DMS53 treated with DMSO at 0.1 percent for 48 hours (cell line): ENCODE measurements around the gene PARD3B.

ENCODE experiments used
- DNase-seq: peaks from one replicate; lab custom pipeline; 2025; ENCODE audit not compliant: unreplicated experiment; lab: John Stamatoyannopoulos, UW

Gene PARD3B

DNA sequence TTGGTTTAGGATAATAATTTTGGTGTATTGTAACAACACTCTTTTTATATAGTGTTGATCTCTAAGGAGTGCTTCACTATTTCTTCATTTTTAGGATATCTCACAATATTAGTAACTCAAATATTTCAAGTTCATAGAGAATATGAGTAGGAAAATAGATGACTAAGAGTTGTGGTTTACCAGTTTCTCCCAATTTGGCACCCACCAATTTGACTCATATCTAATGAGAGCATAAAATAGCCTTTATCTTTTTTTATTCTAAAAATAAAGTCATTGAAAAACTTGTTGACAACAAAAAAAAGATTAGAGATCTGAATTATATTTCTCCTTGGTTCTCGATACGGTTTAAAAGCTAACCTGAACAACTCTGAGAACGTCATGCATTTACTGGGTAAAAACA is 204.0 kb downstream of the PARD3B start:
- DNase-seq = no peak

DNA sequence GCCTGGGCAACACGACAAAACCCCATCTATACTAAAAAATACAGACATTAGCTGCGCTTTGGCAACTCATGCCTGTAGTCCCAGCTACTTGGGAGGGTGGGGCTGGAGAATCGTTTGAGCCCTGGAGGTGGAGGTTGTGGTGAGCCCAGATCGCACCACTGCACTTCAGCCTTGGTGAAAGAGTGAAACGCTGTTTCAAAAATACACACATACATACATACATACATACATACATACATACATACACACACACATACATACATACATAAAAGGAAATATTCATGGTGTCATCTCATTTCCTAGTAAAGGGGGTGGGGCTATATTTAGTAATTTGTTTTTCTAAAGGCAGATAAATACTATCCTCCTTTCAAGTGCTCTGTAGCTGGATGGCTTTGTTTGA is 205.1 kb downstream of the PARD3B start:
- DNase-seq = no peak

DNA sequence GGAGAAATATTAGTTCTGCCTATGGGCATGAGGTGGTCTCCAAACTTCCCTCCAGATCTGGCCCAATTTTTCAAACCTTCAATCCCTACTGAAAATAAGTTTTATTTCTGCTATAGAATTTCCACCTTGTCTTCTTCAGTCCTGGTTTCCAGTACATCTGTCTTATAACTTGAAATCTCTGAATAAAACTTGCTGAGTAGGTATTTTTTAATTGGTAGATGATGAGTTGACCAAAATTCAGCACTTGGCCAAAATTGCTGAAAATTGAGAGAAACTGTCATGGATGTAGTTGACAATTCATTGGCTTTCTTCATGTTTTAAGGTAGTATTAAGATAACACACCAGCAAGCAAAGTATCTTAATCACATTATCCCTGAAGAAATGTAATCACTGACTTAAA is 206.2 kb downstream of the PARD3B start:
- DNase-seq = no peak

DNA sequence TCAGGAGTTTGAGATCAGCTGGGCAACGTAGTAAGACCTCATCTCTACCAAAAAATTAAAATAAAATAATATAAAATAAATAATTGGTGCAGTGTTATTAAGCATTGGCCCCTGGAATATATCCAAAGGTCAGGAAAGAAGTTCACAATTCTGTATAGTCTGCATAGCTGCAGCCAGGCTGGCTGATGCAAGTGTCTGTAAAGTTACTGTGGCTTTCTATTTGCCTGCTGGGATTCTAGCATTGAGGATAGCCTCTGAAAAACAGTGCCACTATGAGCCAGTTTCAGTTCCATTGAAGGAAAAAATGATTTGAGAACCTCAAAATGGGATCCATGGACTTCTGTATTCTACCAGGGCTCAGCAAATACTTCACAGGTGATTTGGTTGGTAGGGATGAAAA is 208.6 kb downstream of the PARD3B start:
- peak; percentile 6 for DNase-seq

DNA sequence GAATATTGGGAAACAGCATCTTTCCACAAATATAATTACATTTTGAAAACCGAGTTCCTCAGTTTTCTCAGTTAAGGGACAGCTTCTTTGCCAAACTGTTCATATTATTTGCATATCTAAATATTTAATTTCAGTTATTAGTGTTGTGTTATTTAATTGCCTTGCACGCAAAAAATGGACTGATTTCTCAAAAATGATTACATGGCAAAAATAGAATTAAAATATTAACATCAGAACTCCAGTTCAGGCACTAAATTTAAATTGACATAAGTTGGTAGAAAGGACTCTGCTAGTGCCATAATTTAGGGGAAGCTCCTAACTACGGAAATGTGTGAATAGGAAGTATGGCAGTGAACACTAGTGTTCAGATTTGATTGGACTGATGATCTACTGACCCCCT is 209.6 kb downstream of the PARD3B start:
- no peak for DNase-seq

DNA sequence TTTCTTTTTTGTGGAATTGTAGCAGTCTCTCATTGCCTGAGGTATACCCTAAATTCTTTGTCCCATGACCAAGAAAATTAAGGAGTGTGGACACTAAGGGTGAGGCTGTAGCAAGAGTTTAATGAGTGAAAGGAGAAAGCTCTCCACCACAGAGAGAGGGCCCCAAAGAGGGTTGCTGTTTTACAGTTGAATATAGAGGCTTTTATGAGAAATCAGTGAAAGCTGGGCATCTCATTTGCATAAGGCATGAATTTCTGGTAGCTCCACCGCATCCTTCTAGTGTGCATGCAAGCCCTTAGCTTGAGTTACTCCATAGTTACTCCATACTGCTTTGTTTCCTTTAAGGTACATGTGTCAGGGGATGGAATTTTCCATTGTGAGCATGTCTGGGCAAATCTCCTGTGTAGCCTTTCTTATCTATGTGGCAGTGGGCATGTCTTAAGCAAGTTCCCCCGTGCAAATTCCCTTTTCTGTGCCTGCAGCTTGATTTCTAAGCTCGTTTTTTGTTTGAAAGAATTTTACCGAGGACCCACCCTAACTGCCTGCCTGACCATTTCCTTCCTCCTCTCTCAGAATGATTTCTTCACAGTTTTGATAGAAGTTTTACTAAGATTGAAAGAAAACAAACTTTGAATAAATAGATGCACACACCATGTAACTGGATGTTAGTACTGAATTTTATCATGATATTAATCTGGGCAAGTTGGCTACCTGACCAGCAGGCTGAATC is 218.9 kb downstream of the PARD3B start:
- DNase-seq = no peak

DNA sequence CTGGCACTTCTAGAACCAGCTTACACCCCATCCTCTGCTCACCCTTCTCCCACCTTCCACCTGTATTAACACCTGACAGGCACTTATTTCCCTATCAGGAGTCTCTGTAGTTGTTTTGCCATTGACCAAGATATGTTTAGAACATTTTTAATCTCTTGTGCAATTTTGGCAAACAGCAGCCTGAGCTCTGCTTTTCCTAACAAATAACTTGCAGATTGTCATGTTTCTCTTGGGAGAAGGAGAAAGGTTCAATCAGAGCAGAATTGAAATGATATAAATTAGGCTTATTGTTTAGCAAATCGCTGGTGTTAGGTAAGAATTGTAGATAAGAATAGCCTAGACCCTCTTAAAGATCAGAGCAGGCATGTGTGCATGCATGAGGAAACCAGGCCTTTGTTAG is 225.5 kb downstream of the PARD3B start:
- DNase-seq = no peak

DNA sequence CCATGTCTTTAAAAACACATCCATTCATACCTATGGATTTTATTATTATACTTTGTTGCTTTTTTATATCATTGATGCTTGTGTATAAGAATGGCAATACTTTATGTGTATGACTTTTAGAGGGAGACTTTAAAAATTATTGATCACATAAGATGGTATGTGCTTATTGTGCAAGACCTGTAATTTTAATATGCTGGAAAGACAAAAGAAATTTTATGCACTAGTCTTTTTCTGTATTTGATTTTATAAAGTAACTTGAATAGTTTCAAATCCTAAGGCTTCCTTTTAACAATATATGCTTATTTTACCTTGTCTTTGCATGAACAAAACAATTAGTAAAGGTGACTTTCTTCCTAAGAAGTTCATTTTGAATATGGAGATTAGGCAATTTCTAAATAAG is 226.4 kb downstream of the PARD3B start:
- no peak for DNase-seq

DNA sequence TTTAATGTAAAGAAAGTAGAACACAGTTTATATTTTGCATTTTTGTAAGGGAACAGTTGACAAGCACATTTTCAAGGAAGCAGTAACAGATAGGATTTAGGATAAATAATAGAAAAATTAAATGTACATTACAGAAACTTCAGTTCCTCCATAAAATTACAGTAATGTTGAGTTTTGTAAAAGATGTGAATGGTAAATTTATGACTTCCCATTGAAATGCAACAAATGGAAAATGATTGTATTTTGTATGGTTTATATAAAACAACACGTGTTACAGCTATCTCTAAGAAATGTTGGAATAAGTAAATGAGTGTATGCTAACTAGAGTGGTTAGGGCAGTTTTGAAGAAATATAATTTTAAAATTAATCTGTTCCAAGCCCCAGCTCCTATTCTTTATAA is 227.3 kb downstream of the PARD3B start:
- DNase-seq = no peak

DNA sequence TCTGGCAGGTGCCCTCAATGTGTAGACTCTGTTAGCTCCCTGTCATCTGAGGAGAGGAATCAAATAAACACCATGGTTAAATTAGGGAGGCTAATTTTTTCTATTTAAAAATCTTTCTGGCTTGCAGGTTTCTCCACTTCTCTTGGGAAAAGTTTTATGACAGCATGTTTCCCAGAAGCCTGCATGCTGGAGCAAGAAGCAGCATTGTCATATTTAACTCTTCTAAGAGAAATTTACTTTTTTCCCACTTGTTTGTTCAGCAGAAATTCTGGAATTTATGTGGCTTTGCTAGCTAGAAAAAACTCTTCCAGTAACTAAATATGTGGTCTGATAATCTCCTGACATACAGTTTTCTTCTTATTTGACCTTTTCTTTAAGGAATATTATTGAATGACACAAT is 230.5 kb downstream of the PARD3B start:
- DNase-seq = no peak

DNA sequence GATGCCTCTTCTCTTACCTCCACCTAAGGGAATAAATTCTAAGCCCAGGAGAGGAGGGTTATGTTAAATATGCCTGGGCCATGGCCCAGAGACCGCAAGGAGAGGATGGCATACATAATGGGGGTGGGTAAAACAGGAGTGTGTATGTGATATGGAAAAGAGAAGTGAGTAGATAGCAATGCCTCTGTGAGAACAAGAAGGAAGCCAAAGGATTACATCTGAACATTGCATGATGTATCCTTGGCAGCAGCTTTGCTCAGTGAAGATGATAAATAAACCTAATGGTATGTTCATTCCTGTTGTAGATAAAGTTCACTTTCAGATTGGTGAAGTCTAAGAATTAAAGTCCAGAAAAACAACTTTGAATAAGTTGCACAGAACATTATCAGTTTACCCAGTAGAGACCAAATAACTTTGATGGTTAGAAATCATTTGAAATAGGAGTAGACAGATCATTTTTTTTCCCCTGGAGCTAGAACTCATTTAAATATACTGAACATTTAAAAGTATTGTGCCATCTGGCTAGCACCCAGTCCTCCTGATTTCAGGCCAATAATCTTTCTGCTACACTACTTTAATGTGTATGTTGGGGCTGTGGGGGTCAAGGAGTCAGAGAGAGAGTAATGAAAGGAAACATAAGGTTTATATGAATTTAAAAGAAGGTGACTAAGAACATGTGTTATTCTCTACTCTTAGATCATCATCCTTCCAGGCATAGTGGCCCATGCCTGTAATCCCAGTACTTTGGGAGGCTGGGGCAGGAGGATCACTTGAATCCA is 231.7 kb downstream of the PARD3B start:
- DNase-seq = no peak

DNA sequence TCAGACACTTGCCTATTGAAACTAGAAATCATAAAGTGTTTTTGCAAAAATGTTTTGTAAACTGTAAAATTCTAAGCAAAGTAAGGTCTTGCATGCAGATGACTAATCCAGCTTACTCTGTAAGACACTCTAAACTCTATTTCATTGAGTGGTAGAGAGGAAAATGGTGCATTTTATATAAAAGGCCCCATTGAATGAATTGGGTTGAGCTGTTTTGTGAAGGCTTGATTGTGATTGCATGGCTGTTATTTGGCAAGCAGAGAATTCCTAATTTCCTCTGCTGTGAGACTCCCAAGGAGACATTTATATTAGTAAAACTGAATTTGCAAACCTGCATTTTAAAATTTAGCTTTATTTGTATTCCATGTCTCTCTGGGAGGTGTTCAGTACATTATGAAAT is 234.5 kb downstream of the PARD3B start:
- DNase-seq = no peak

DNA sequence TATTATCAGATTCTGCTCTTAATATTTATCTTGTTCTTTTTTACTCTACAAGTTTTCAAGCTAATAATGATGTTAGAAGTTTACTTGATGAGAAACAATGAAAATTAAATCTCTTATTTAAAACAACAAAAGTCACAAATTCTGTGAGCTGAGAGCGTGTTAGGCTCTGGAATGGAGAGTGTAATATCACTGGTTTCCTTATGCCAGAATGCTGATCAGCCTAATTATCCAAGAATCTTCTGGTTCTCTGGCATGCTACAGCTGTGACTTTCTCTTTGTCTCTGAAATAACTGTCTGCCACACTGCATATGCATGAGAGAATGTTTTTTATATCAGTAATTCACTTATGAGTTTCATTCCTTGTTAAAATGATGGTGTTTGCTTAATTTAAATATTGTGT is 236.7 kb downstream of the PARD3B start:
- DNase-seq = no peak

DNA sequence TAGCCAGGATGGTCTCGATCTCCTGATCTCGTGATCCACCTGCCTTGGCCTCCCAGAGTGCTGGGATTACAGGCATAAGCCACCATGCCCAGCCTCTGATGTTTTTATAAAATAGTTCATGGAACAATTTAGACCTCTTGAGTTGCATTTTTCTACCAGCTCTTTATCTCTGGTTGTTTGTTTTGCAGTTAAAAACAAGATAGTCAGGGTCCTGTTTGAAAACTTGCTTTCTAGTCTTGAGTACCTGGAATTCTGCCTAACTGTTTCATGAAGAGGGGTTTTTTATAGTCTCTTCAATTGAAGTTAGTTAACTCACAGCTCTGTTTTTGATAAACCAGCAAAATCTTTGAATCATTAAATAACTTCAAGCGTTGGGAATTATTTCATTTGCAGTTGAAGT is 244.8 kb downstream of the PARD3B start:
- DNase-seq = no peak

DNA sequence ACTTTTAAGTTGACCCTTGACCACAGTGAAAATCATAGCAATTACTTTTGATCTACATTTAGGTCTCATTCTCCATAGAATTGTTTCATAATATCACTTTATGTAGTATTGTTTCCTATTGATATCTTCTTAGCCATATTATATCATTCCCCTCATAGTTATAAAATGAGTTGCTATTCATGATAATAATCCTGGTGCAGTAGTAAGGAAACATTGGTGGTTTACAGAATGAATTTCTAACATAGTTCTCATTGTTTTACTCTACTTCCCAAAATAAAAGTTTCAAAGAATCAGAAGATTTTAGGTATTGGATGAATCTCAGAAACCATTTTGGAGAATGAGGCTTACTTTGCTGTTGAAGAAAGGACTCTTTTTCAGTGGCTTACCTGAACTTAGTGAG is 246.0 kb downstream of the PARD3B start:
- DNase-seq = no peak

DNA sequence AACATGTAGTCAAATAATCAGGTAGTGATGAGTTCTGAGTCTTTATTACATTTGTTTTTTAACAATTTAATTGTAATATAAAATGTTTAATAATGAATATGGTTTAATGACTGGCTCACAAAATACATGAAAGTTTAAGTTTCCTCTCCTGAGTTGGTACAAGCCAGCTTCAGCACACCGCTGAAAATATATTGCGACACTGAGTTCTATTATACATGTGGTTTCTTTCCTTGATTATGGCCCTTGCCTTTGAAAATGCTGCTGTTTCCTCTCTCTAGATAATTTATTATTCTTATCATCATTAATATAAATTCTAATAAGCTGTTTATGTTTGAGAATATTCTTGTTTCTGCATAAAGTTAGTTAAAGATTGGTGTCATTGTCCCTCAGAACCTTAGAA is 249.3 kb downstream of the PARD3B start:
- no peak for DNase-seq

DNA sequence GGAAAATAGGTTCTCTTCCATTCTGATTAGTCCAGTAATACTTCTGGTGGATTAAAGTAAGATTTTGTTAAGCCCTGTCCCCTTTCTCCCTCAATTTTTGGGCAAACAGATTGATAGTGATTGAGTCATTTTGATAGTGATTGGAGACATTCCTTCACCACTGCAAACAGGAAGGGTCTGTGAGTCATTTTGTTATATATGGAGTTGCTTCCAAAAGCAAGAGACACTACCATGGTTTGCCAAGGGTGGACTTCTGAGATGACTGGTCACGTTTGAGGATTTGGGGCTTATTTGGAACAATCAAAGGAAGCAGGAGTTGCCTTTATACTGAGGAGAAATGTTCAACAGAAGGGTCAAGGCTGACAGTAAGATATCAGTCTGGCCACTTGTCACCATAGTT is 249.9 kb downstream of the PARD3B start:
- no peak for DNase-seq

DNA sequence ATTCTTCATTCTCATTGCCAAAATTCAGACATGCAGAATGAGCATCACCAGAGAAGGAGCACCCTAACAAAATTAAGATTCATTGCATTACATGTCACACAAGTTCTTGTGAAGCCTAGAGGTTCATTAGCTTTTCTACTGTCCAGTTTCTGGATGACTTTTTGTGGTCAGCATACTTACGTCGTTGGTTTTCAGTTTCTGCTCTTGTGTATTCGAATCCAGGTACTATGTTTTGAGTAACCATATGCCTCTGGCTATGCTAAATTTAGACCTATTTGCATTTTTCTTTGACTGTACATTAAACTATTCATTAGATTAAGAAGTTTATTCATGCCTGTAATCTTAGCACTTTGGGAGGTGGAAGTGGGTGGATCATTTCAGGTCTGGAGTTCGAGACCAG is 251.3 kb downstream of the PARD3B start:
- DNase-seq = no peak

DNA sequence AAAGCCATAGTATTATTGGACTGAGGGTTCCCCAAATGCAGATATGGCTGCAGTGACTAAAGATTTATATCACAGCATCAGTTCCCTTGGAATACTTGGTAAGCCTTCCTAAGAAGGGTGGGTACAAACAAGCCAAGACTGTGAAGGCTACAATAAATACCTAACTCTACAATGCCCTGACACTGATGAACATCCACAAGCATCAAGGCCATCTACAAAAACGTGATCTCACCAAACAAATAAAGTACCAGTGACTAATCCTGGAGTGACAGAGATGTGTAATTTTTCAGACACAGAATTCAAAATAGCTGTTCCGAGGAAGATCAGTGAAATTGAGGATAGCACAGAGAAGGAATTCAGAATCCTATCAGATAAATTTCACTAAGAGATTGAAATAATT is 254.5 kb downstream of the PARD3B start:
- DNase-seq = no peak

DNA sequence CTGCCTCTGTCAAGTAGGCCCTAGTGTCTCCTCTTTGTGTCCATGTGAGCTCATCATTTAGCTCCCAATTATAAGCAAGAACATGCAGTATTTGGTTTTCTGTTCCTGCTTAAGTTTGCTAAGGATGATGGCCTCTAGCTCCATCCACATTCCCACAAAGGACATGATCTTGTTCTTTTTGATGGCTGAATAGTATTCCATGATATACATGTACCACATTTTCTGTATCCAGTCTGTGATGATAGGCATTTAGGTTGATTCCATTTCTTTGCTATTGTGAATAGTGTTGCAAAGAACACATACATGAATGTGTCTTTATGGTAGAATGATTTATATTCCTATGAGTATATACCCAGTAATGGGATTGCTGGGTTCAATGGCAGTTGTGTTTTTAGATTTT is 263.2 kb downstream of the PARD3B start:
- no peak for DNase-seq

DNA sequence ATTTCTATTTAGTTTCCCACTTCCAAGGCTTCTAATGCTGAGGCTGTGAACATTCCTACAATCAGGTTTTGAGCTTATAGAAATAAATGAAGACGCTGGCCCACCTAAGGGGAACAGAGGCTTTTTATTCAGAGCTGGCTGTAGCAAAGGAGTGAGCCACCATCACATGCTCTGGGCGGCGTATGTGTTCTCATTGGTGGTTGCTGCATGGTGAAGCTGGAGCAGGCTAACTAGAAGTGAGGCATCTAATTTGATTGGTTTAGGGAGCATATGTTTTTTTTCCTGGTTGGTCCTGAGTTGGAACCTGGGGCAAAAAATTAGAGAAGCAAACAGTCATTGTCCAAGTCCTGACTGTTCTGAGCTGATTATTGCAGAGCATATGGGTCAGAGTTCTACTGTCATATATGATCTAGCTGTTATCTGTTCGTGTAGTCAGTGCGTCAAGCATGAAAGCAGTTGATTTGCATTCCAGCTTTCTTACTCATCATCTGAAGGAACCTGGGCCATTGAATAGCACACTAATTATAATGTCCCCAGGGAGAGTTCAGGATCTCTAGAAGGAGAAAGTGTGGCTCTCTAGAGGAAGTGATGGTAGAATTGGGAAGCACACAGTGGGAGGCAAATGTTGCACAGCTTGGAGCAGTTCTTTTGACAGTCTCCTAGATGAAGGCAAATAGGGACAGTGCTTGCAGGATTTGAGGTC is 279.6 kb downstream of the PARD3B start:
- no peak for DNase-seq

DNA sequence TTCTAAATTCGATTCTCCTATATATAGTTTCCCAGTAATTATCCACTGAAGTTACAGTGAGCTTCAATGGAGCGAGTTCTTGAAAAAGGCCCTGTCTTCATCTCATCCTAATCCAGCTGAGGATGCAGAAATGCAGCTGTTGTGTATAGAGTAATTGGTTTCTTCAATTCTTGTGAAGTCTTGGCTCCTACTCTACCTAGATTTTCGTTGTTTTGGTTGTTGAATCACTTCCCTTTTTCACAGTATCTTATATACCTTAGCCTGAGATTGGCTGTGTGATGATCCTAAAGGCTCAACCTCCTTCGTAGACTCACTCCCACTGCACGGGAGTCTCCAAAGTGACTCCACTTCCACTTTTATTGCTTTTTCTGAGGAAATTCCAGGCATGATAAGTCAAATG is 280.4 kb downstream of the PARD3B start:
- DNase-seq = no peak
